GM12892 (cell line): ENCODE data around the gene MOXD1.
"Not testable (repeated sequence)": the region's sequence is repeated elsewhere in the genome, so short reads cannot be mapped to it uniquely, and the experiment has no call there.

Experiments
- DNase-seq: peaks from one replicate; pipeline ENCODE4 v3.0.0; 2011; ENCODE audit not compliant: insufficient read length
- FAIRE-seq: peaks from 2 replicates; lab custom pipeline; 2011; peaks lifted over from hg19 to GRCh38; lab: Jason Lieb, UNC
- POLR2A ChIP-seq: IDR thresholded peaks from 2 replicates; pipeline ENCODE4 v1.6.1; 2011; ENCODE audit warnings: low read depth, low read length, control low read depth
- POLR2AphosphoS5 ChIP-seq: IDR thresholded peaks from 2 replicates; pipeline ENCODE4 v1.6.1; 2011; ENCODE audit warnings: low read depth, low read length, control low read depth
- TAF1 ChIP-seq: IDR thresholded peaks from 2 replicates; pipeline ENCODE4 v1.6.1; 2011; ENCODE audit warnings: low read depth, mild to moderate bottlenecking, control low read depth, low read length, borderline replicate concordance

Gene MOXD1

DNA sequence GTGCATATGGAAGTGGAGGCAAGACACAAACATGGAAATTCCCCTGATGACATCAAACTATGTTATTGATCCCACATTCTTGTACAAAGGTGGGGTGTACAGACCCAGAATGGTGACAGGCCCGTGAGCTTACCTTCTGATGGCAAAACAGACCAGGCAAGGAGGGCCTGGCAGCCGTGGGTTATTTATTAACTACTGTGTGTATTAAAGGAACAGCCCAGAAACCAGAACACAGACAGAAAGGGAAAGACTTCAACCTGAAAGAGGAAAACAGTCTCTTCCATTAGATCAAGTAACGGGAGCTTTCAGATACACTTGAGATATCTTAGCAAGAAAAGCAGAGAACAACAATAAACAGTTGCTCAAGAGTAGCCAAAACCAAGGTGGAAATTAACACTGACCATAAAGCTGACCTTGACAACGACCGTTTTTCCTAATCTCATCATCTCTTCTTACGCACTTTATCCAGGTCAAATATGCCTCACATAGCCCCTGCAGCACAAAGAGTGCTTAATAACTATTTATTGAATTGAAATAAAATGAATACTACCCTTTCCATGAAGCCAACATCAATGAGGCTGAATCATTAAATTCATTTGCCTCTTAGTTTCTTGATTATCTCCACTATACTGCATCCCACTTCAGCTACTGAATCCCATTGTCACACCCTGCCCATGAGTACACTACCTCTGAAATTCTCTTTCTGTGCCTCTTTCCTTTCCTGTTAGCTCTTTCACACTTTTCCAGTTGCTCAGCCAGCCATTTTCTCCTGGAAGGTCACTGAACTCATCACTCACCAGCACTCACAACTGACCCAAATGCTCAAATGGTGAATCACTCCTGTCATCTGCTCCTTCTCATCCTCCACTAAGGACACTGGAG is 67.4 kb downstream of the MOXD1 start:
- no peak for DNase-seq

DNA sequence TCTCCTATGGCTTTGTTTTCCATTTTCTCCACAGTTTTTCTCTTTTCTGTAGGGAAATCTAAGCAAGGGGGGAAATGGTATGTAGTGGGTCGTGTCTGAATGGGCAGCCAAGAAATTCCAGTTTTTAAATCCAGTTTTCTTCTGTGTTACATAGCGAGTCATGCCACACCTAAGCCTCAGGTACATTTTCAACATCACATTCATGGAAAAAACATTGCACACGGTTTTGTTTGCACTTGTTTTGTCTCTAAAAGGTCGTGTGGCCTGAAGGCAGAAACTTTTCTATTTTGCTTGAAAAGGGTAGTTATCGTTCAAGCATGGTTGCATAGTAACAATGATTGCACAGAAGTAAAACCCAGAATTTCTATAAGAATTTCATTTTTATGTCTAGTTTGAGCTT is 70.5 kb downstream of the MOXD1 start:
- TF ChIP-seq POLR2A (no peak), POLR2AphosphoS5 (no peak), TAF1 (no peak)
- FAIRE-seq (no peak), DNase-seq (no peak)

More for the DNA sequence above, 67.4 kb downstream of the MOXD1 start:
- no peak for FAIRE-seq
- no peak for TF ChIP-seq POLR2A
- TF ChIP-seq POLR2AphosphoS5 = no peak
- no peak for TF ChIP-seq TAF1

DNA sequence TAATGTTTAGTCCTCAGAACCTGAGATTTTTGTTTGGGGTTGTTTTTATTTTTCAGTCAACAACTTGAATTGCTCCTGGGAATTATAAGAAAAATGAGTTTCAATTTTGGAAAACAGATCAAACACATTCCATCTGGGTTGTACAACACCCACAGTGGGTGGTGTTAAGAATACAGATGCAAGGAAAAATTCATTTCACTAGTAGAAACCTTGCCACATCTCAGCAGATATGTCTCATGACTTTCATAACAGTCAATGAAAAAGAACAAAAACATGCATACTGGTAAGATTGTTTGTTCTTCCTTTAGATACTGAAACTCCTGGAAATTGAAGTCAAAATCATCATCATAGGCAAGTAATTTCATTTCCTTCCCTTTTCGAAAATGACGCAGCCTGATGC is 78.9 kb downstream of the MOXD1 start:
- DNase-seq = no peak
- no peak for FAIRE-seq
- no peak for TF ChIP-seq TAF1
- no peak for TF ChIP-seq POLR2A
- TF ChIP-seq POLR2AphosphoS5 = no peak

DNA sequence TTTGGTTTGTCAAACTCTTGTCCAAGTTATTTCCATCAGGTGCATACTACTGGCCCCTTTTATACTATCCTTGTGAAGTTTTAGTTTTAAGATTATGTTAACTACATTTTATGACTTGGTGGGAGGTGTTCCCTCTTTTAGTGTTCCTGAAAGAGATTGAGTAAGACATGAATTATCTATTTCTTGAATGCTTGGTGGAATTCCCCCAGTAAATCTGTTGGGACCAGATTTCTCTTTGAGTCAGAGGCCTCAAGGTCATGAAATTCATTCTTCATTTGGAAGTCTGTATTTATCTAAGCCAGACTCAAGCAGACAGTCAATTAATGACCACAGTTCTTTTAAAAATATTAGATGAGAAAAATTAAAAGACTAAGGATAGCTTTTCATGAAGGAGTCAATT is 81.3 kb downstream of the MOXD1 start:
- FAIRE-seq = no peak
- TF ChIP-seq POLR2A = no peak
- no peak for TF ChIP-seq TAF1
- TF ChIP-seq POLR2AphosphoS5 = no peak
- no peak for DNase-seq

DNA sequence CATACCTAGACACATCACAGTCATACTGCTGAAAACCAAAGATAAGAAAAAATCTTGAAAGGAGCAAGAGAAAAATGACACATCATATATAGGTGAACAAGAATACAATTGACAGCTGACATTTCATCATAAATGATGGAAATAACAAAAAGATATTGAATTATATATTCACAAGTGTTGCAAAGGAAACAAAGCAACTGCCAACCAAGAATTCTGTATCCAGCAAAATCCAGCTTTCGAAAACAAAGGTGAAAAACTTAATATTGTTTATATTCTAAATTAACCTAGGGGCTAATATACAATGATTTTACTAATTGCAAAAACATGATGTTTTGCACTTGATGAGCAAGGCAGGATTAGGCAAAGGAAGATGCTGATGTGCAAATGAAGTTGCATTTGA is 84.3 kb downstream of the MOXD1 start:
- no peak for TF ChIP-seq POLR2AphosphoS5
- no peak for TF ChIP-seq POLR2A
- no peak for TF ChIP-seq TAF1
- DNase-seq = no peak
- FAIRE-seq = no peak

- FAIRE-seq = no peak
- TF ChIP-seq POLR2AphosphoS5 (no peak), POLR2A (no peak), TAF1 (no peak)
- no peak for DNase-seq
Measured at GRCh38 chr6:132314432-132314831, 86.8 kb downstream of the MOXD1 start.

DNA sequence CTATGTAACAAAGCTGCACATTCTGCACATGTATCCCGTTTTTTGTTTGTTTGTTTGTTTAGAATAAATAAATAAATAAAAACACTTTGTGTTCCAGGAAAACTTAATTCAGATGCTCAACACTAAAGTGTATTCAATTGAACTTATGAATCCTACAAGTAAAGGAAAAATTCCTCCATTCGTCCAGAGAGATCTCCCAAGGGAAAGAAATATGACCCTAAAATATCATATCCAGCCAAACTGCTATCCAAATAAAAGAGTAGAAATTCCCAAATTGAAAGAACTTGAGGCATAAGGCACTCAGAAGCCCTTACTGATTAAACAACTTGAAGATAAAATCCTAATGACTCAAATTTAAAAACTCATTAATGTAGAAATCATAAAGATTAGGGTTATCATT is 90.4 kb downstream of the MOXD1 start:
- no peak for DNase-seq
- FAIRE-seq = no peak
- TF ChIP-seq TAF1 (no peak), POLR2A (no peak), POLR2AphosphoS5 (no peak)

GRCh38 chr6:132310151-132310550 is 91.1 kb downstream of the MOXD1 start:
- not testable (repeated sequence) for DNase-seq, FAIRE-seq

DNA sequence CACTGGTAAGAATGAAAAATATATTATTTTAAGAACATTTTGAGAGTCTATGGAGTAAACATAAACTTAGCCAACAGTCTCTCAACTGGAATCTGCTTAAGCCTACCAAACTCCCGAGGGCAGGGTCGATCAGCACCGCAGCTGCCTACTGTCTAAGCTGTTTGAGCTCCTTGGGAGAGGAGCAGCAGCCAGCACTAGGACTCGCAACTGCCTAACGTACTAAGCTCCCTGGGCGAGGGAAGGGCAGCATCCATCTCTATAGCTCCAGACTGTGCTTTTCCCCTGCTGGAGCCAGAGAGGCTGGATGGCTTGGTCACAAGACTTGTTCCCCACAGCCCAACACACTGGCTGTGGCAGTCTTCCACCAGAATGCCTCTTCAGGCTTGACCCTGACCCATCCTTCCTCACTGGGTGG is 96.4 kb downstream of the MOXD1 start:
- no peak for FAIRE-seq
- TF ChIP-seq TAF1 (no peak), POLR2AphosphoS5 (no peak), POLR2A (no peak)
- no peak for DNase-seq

GRCh38 chr6:132300323-132300949 is 100.8 kb downstream of the MOXD1 start:
- TF ChIP-seq POLR2AphosphoS5 (no peak), POLR2A (no peak), TAF1 (no peak)
- peak; percentile 2 for DNase-seq
- peak; percentile 54 for FAIRE-seq

GRCh38 chr6:132298344-132298949 is 102.8 kb downstream of the MOXD1 start:
- DNase-seq = no peak

GRCh38 chr6:132289756-132290155 is 111.5 kb downstream of the MOXD1 start:
- TF ChIP-seq POLR2AphosphoS5 (no peak), TAF1 (no peak), POLR2A (no peak)
- DNase-seq (no peak), FAIRE-seq (no peak)

More at GRCh38 chr6:132298344-132298949, 102.8 kb downstream of the MOXD1 start:
- no peak for FAIRE-seq
- TF ChIP-seq POLR2AphosphoS5 (no peak), POLR2A (no peak), TAF1 (no peak)
